Measurements from ENCODE around the gene NTPCR. TPM values are rescaled to one million over a fixed set of nuclear protein-coding genes. Genes with fewer than 3 reads are reported as not detected.

NTPCR gene
- total RNA-seq, 6 experiments from 2014 or later = 15.9 to 28.2 (median 19.7) TPM

- TF ChIP-seq CTCF (IDR thresholded peaks at IDR 0.05) = no peak
- no peaks in the 10 kb centered on the region for H3K4me1 ChIP-seq
- DNase-seq (no peak), ATAC-seq (no peak)
- H3K4me3 ChIP-seq = no peak overlapping the region
- H3K9me3 ChIP-seq = no peaks in the 10 kb centered on the region
- no peaks in the 10 kb centered on the region for H3K27me3 ChIP-seq
- intact Hi-C loops (cut with DNase I) = loop anchor here in 1 of 2 donors (10.0 kb wide), 1 partner anchor 1162 kb away; no protein-coding TSS in a partner anchor
- WGBS (ENCODE audit: insufficient coverage, low coverage, low lambda C conversion rate, missing lambda C conversion rate) = 63% methylated on average over 5 of the region's 5 CpGs
- no peaks in the 10 kb centered on the region for H3K36me3 ChIP-seq
- H3K27ac ChIP-seq = no peak overlapping the region
These were observed 76.6 kb downstream of the NTPCR start for GRCh38 chr1:233027046-233027445.

- Histone ChIP-seq H3K4me3 (no peak overlapping the region), H3K27ac (no peak overlapping the region), H3K4me1 (no peaks in the 10 kb centered on the region), H3K27me3 (no peaks in the 10 kb centered on the region), H3K9me3 (no peaks in the 10 kb centered on the region), H3K36me3 (no peaks in the 10 kb centered on the region)
- no peak for TF ChIP-seq CTCF (IDR thresholded peaks at IDR 0.05)
- TF ChIP-seq POLR2A (IDR thresholded peaks at IDR 0.05) = no peak
- WGBS (ENCODE audit: insufficient coverage, low coverage, low lambda C conversion rate, missing lambda C conversion rate) = 36% methylated on average over 3 of the region's 3 CpGs
- intact Hi-C loops (cut with DNase I) = no loop called here
- no peak for DNase-seq
- ATAC-seq = no peak
These were observed 81.1 kb downstream of the NTPCR start for GRCh38 chr1:233031521-233031920.

- DNase-seq (no peak), ATAC-seq (no peak)
- intact Hi-C loops (cut with DNase I) = no loop called here
- H3K36me3 ChIP-seq = no peaks in the 10 kb centered on the region
- no peak for TF ChIP-seq POLR2A (IDR thresholded peaks at IDR 0.05)
- no peak for TF ChIP-seq CTCF (IDR thresholded peaks at IDR 0.05)
- no peak overlapping the region for H3K27ac ChIP-seq
- H3K9me3 ChIP-seq = no peaks in the 10 kb centered on the region
- H3K27me3 ChIP-seq = no peaks in the 10 kb centered on the region
- no peaks in the 10 kb centered on the region for H3K4me1 ChIP-seq
- no peak overlapping the region for H3K4me3 ChIP-seq
- WGBS (ENCODE audit: insufficient coverage, low coverage, low lambda C conversion rate, missing lambda C conversion rate) = 53% methylated on average over 4 of the region's 4 CpGs
These were observed 82.5 kb downstream of the NTPCR start for GRCh38 chr1:233032916-233033315.

GRCh38 chr1:233033361-233033760, 83.0 kb downstream of the NTPCR start:
- no peak overlapping the region for H3K4me3 ChIP-seq
- intact Hi-C loops (cut with DNase I) = no loop called here
- 85% methylated on average over 3 of the region's 3 CpGs for WGBS (ENCODE audit: insufficient coverage, low coverage, low lambda C conversion rate, missing lambda C conversion rate)
- no peaks in the 10 kb centered on the region for H3K27me3 ChIP-seq
- no peak for ATAC-seq
- no peaks in the 10 kb centered on the region for H3K36me3 ChIP-seq
- no peak for DNase-seq
- no peaks in the 10 kb centered on the region for H3K4me1 ChIP-seq
- TF ChIP-seq POLR2A (IDR thresholded peaks at IDR 0.05) (no peak), CTCF (IDR thresholded peaks at IDR 0.05) (no peak)
- H3K27ac ChIP-seq = no peak overlapping the region
- H3K9me3 ChIP-seq = no peaks in the 10 kb centered on the region

Other genes with a start within 250 kb of the NTPCR start
- gene MAP10, start 145.2 kb upstream of the NTPCR start, total RNA-seq = 1 to 10 TPM; 1.5 to 3.0 (median 1.8) TPM